ENCODE data around the gene CFAP45.

CFAP45 gene

DNA sequence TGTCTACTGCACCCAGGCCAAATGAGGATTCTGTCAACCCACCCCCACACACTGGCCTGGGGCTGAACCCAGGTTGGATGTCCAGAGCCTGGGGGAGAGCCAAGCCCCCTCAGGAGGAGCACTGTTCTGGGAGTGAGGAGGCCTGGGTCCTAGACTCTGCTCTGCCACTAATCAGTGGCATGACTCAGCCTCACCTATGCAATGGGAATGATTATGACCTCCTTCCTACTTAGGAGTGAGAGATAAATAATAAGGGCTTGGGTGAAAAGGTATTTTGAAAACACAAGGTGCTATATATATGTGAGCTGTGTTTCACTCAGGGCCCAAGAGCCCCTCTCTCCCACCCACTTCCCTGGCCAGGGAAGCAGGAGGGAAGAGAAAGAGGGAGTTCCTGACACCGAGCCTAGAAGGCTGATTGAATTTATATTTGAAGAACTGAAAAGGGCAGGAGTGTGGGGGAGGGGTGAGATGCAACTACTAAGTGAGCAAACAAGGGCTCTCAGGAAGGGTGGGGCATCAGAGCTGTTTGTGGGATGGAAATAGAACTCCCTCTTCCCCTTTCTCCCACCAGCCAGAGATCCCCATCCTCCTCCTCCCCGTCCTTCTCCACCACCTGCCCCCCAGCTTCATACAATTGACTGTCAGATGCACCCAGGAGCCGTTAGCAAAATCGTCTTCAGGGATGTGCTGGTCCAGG lies 37.2 kb upstream of the CFAP45 start:
- intact Hi-C loops (cut with DNase I), result loop anchor here (10.0 kb wide), 1 partner anchor 438 kb away; no protein-coding TSS in a partner anchor
- no peak for DNase-seq

- DNase-seq, result peak in 7 of 10 donors; percentile 44 to 93 (median 74)
- intact Hi-C loops (cut with DNase I), result loop anchor here (1.0 to 10.0 kb wide), 2 partner anchors 71 to 438 kb away; no protein-coding TSS in a partner anchor
These were observed 36.4 kb upstream of the CFAP45 start for GRCh38 chr1:159936273-159936904.

DNA sequence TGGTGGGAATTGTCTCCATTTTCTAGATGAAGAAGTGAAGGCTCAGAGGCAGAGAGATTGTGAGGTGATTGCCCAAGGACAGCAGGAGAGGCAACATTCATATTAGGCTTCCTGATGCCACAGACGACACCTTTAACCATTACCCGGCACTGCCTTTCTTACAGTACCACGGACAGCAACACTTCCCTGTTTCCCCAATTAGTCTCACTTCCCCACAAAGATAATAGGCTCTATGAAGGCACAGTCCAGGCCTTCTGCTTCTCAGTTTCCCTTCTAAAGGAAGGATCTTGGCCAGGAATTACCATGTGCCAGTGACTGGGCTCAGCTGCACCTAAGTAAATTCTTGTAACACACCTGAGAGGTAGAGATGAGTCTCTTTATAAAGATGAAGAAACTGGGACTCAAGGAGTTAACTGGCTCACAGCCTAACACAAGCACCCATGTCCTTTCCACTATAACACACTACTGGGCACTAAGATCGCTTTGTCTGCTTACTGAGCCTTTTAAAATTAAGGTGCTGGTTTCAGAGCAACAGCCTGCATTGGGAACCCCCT lies 35.8 kb upstream of the CFAP45 start:
- DNase-seq, result no peak
- intact Hi-C loops (cut with DNase I), result loop anchor here (1.0 to 10.0 kb wide), 2 partner anchors 72 to 439 kb away; no protein-coding TSS in a partner anchor

DNA sequence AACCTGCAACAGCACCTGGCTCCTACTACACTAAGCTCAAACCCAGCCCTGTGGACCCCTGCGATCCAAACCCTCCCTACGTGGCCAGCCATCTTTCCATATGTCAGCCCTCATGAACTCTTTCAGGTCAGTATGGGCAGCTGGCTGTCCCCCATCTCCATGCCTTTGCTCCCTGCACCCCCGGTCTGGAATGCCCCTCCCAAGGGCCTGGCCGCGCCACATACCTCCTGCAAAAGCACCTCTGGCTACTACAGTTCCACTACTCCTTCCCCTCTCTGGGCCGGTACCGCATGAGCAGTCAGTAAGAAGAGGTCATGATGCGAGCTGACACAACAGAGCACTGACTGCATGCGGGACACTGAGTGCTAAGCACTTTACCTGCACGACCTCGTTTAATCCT lies 35.3 kb upstream of the CFAP45 start:
- DNase-seq, result peak in 1 of 10 donors; percentile 48
- intact Hi-C loops (cut with DNase I), result loop anchor here (10.0 kb wide), 1 partner anchor 439 kb away; no protein-coding TSS in a partner anchor

- DNase-seq, result peak in 2 of 10 donors; percentile 70 to 72
- intact Hi-C loops (cut with DNase I), result loop anchor here (10.0 kb wide), 1 partner anchor 440 kb away; no protein-coding TSS in a partner anchor
These were observed 34.4 kb upstream of the CFAP45 start for GRCh38 chr1:159934136-159935039.

- intact Hi-C loops (cut with DNase I), result loop anchor here (10.0 kb wide), 1 partner anchor 441 kb away; no protein-coding TSS in a partner anchor
- peak in 1 of 10 donors; percentile 21 for DNase-seq
These were observed 33.4 kb upstream of the CFAP45 start for GRCh38 chr1:159933347-159933746.

DNA sequence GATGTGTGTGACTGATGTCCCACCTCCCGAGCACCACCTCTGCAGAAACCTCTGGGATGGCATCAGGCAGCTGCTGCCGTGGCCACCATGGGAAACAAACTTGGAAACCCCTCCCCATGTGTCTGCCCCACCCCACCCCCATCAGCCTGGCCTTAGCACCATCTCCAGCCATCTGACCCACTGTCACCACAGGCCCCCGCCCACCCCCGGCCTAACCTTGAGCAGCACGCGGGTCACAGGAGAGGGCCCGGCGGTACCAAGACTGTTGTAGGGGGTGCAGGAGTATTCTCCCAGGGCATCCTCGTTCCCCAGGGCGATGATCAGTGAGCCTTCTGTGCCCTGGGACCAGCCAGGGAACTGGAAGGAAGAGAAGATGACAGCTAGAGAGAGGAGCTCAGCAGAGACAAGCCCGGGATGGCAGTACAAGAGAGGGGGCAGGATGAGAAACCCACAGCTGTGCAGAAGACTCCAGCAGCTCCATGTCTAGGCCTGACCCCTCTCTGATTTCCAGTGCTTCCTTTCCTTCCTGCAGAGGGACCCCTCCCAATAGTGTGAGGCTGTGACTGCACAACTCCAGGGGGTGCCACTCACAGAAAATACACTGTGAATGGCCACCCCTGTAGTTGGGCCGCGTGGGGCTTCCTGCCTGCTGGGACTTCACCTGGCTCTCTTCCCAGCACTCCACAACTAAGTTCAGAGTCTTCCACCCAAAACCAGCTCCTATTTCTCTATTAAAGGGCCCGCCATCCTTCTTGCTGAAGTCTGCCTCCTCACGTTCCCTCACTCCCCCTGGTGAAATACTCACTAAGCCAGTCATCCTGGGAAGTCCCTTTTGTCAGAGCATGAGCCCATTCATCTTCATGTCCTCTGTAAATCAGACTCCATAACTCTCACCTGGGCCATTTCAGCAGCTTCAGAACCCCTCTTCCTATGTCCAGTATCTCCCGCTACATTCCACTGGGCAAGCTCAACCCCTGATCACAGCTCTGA lies 32.6 kb upstream of the CFAP45 start:
- DNase-seq, result peak in 2 of 10 donors; percentile 30 to 32
- intact Hi-C loops (cut with DNase I), result loop anchor here (10.0 kb wide), 1 partner anchor 442 kb away; no protein-coding TSS in a partner anchor

DNA sequence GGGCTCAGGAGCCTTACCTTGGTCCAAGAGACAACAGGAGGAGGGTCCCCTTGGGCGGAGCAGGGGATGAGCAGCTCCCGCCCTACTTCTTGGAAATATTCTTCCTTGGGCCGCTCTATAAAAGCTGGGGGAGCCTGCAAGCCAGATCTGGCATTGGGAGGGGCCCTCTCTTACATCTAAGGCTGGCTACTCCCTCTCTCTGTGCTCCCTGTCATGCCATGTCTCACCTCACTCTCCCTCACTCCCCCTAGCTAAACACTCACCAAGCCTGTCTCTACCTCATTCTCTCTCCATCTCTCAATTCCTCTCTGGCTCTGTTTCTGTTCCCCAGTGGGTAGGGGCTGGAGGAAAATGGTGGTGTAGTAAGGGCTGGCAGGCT lies 31.8 kb upstream of the CFAP45 start:
- intact Hi-C loops (cut with DNase I), result loop anchor here (10.0 kb wide), 1 partner anchor 443 kb away; no protein-coding TSS in a partner anchor
- DNase-seq, result peak in 1 of 10 donors; percentile 23

DNA sequence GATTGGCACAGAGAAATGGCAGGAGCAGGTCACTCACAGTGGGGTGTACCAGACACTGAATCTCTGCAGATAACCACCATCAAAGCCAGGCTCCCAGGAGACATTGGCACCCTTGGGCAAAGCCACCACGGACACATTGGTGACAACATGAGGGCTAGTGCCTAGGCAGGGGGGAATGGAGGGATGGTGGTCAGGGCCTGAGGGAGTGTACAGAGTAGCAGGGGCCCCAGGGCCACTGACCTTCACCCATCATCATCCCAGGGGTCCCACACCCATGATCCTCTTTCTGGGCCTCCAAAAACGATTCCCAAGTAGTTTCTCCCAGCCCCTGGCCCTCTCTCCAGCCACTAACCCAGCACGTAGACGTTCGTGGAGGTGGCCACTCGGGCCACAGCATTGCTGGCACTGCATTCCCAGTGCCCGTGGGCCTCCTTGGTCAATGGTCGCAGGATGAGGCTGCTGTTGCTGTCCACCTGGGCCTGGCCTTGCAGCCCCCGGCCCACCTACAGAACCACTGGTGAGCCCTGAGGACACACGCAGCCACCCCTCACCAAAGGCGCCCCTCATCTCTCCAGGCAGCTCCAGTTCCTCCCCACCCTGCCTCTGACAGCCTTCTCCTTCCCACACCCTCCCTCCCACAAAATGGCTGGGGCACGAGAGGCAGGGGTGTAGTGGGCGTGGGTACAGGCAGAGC lies 31.3 kb upstream of the CFAP45 start:
- intact Hi-C loops (cut with DNase I), result loop anchor here (10.0 kb wide), 1 partner anchor 444 kb away; no protein-coding TSS in a partner anchor
- peak in 2 of 10 donors; percentile 21 to 50 for DNase-seq

DNA sequence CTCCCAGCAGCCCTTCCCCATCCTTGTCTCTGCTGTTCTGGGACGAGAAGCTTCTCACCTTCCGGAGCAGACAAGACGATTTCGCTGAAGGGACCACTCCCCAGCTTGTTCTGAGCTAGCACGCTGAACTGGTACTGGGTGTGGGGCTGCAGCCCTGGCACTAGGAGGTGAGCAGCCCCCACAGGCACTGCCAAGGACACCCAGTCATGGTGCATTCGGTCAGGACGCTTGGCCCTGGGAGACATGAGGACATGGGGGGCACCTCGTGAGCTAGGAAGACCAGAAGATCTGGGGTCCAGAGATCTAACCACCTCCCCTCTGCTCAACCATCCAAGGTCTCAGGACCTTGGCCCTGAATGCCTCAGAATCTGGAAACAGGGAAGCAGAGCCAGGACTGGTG lies 30.7 kb upstream of the CFAP45 start:
- intact Hi-C loops (cut with DNase I), result loop anchor here (10.0 kb wide), 1 partner anchor 444 kb away; no protein-coding TSS in a partner anchor
- DNase-seq, result peak in 1 of 10 donors; percentile 15

- intact Hi-C loops (cut with DNase I), result loop anchor here (10.0 kb wide), 1 partner anchor 445 kb away; no protein-coding TSS in a partner anchor
- peak in 1 of 10 donors; percentile 50 for DNase-seq
These were observed 30.3 kb upstream of the CFAP45 start for GRCh38 chr1:159930216-159930615.

DNA sequence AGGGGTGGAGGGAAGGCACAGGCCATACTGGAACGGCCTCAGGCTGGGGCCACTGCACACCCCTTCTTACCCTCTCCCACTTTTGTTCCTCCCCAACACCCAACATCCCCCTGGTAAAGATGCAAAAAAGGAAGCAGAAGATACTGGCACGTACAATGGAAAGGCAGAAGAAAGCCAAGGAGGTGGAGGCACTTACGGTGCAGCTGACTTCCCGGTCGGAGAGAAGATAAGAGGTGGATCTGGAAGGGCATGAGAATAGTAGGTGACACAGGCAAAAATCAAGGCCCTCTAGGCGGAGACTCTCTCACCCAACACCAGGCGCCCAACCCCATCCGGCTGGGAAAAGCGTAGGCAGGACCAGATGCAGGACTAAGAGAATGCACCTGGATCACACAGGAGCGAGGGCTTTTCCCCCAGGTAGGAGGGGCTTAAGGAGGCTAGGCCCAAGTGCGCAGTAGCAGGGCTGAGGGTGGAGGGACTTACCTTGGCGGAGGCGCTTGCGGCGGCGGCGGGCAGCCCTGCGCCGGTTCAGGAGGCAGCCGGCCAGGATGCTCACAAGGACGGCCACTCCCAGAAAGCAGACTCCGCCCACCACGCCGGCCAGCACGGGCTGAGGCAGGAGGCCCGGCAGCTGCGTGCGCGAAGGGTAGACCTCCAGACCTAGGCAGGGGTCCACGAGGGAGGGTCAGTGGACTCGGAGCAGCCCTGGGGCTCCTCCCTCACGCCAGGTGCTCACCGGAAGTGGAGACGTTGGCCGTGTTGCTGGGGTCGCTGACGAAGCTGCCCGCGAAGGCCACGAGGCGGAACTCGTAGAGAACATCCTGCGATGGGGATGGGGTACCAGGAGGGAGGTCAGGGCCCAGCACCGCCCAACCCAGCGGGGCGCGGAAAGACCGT lies 29.4 kb upstream of the CFAP45 start:
- DNase-seq, result peak in 1 of 10 donors; percentile 79
- intact Hi-C loops (cut with DNase I), result loop anchor here (10.0 kb wide), 1 partner anchor 445 kb away; no protein-coding TSS in a partner anchor

DNA sequence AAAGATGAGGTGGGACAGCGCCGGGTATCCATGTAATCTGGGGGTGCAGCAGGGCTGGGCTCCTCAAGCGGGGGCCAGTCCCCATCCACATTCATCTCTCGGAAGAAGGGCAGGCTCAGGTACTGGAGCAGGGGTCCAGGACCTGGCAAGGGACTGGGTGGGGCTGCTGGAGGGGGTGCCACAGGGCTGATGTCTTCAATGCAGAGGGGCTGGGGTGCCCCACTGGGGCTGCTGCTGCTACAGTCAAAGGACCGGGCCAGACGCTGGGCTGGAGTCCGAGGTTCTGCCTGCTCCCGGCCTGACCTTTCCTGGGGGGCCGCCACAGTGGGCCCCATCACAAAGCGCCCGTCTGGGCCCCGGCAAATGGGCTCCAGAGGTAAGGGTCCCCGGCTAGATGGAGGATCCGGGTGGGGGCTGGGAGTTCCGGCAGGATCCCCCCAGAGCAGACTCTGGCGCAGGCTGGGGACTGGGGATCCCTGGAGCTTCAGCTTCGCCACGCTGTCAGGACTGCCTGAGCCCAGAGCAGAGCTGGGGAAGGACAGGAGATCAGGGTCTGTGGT lies 28.6 kb upstream of the CFAP45 start:
- intact Hi-C loops (cut with DNase I), result no loop called here
- DNase-seq, result peak in 1 of 10 donors; percentile 73

DNA sequence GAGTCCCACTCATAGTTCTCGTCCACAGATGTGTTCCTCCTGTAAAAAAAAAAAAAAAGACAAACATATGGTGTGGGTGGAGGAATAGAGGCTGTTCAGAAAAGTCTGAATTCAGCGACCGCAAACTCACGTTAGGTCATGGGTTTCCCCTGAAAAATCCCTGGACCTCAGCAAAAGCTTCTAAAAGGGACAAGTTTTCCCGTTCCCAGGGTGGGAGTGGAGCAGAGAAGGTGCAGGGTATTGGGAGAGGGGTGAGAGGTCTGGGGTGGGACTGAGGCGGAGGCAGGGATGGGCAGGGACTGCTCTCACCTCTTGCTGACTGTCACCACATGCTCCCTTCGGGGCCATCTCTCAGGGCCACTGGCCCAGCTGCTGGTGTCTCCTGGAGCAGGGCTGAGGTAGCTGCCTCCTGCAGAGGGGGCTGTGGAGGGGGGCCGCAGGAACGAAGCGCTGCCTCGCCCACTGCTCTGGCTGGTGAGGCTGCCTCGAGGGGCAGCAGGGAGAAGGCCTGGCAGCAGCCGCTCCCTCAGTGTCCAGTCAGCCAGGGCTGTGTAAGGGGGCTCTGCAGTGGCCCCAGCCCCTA lies 28.0 kb upstream of the CFAP45 start:
- DNase-seq, result no peak
- intact Hi-C loops (cut with DNase I), result no loop called here

GRCh38 chr1:159927211-159927848 lies 27.4 kb upstream of the CFAP45 start:
- intact Hi-C loops (cut with DNase I), result no loop called here

DNA sequence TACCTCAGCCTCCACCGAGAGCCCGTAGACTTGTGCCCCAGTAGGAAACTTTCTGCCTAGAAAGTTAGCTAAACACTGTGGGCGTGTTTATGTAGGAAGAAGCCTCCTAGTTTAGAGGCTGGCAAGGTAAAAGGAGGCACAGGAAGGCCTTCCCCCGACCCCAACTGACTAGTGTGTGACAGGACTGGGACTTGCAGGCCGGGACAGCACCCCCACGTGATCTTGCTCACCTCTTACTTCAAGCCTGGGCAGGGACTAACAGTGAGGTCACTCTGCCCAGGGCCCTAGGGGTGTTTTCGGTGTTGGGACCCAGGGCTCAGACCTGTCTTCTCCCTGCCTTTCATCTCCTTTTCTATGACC lies 25.7 kb upstream of the CFAP45 start:
- peak in 1 of 10 donors; percentile 71 for DNase-seq
- intact Hi-C loops (cut with DNase I), result no loop called here

More at GRCh38 chr1:159927211-159927848, 27.4 kb upstream of the CFAP45 start:
- peak in 1 of 10 donors; percentile 63 for DNase-seq

Measured in posterior cingulate gyrus (tissue), 11 donors.